Muscle layer of colon (tissue), 2 donors: Measurements from ENCODE around the gene PCDHB6.
"Not testable (repeated sequence)": the region's sequence is repeated elsewhere in the genome, so short reads cannot be mapped to it uniquely, and the experiment has no call there.

Experiments used
- H3K27ac ChIP-seq: one replicate; pipeline ENCODE4 v1.7.0; 2013; ENCODE audit warnings: low read depth, mild to moderate bottlenecking, low read length, moderate library complexity
- H3K27me3 ChIP-seq, 2 donors: one replicate each; pipeline ENCODE4 v1.7.0; 2013; ENCODE audit warnings: low read length in 2 of 2, mild to moderate bottlenecking in 2 of 2; ENCODE audit not compliant: insufficient read depth in 2 of 2, control insufficient read depth in 1 of 2
- H3K36me3 ChIP-seq: one replicate; pipeline ENCODE4 v1.7.0; 2013; ENCODE audit warnings: mild to moderate bottlenecking, low read length; ENCODE audit not compliant: insufficient read depth
- H3K4me1 ChIP-seq: one replicate; pipeline ENCODE4 v1.7.0; 2013; ENCODE audit warnings: mild to moderate bottlenecking, low read length; ENCODE audit not compliant: insufficient read depth
- H3K4me3 ChIP-seq, 2 donors: one replicate each; pipeline ENCODE4 v1.7.0; 2013; ENCODE audit warnings: low read length in 2 of 2, low read depth in 1 of 2, mild to moderate bottlenecking in 1 of 2, moderate library complexity in 1 of 2
- H3K9ac ChIP-seq: one replicate; pipeline ENCODE4 v1.7.0; 2013; ENCODE audit warnings: low read length
- H3K9me3 ChIP-seq: one replicate; pipeline ENCODE4 v1.7.0; 2013; ENCODE audit warnings: mild to moderate bottlenecking, low read length
- donor health status: abdominal sarcoma.
- donor health status: Adenocarcinoma of cecum.

PCDHB6 gene

DNA sequence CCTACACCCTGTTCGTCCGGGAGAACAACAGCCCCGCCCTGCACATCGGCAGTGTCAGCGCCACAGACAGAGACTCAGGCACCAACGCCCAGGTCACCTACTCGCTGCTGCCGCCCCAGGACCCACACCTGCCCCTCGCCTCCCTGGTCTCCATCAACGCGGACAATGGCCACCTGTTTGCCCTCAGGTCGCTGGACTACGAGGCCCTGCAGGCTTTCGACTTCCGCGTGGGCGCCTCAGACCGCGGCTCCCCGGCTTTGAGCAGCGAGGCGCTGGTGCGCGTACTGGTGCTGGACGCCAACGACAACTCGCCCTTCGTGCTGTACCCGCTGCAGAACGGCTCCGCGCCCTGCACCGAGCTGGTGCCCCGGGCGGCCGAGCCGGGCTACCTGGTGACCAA, 38.8 kb downstream of the PCDHB6 start:
- H3K27me3 ChIP-seq, H3K9ac ChIP-seq, H3K4me1 ChIP-seq, H3K36me3 ChIP-seq, H3K27ac ChIP-seq: not testable (repeated sequence)
- peaks cover 20% of the 10 kb centered on the region for H3K9me3 ChIP-seq
- peak overlapping the region in 1 of 2 donors; percentile 2 for H3K4me3 ChIP-seq

- not testable (repeated sequence) for H3K9ac ChIP-seq, H3K27ac ChIP-seq, H3K4me1 ChIP-seq, H3K4me3 ChIP-seq, H3K36me3 ChIP-seq, H3K27me3 ChIP-seq
- peaks cover 20% of the 10 kb centered on the region for H3K9me3 ChIP-seq
Observed at GRCh38 chr5:141189131-141189530, 39.3 kb downstream of the PCDHB6 start.

DNA sequence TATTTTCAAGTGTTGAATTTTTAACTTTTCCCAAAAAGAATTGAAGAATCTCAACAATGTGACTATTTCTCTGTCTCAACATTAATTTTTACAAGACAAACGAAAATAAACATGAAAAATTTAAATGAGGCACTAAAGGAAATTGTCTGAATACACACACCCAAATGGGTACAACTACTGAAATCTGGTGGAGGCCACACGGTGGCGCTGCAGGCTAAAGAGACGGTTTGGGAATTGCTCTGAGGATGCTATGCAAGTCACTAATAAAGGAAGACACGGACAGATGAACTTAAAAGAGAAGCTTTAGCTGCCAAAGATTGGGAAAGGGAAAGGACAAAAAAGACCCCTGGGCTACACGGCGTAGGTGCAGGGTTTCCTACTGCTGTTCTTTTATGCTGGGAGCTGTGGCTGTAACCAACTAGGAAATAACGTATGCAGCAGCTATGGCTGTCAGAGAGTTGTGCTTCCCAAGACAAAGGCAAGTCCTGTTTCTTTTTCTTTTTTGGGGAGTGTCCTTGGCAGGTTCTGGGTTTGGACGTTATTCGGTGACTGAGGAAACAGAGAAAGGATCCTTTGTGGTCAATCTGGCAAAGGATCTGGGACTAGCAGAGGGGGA, 42.4 kb downstream of the PCDHB6 start, which contains the start of gene PCDHB10:
Gene PCDHB10, plus strand, starts transcription at position 244 of the 616 bp plus-strand sequence. Its CDS starts 200 bp downstream, at position 444.
- no peak within 1 kb of the TSS for H3K9ac ChIP-seq
- no peaks in the 10 kb centered on the region for H3K4me1 ChIP-seq
- no peak within 1 kb of the TSS for H3K27ac ChIP-seq
- H3K9me3 ChIP-seq: peaks cover 13% of the 10 kb centered on the region
- H3K36me3 ChIP-seq: no peaks in the 10 kb centered on the region
- H3K27me3 ChIP-seq: no peaks in the 10 kb centered on the region
- peak within 1 kb of the TSS in 1 of 2 donors; percentile 33 for H3K4me3 ChIP-seq

- H3K9ac ChIP-seq, H3K4me3 ChIP-seq, H3K36me3 ChIP-seq, H3K4me1 ChIP-seq, H3K27me3 ChIP-seq, H3K27ac ChIP-seq: not testable (repeated sequence)
- peaks cover 29% of the 10 kb centered on the region for H3K9me3 ChIP-seq
Observed at GRCh38 chr5:141194332-141194731, 44.5 kb downstream of the PCDHB6 start.

GRCh38 chr5:141196363-141196762, 46.5 kb downstream of the PCDHB6 start:
- no peaks in the 10 kb centered on the region for H3K36me3 ChIP-seq
- no peak overlapping the region for H3K9ac ChIP-seq
- peaks cover 29% of the 10 kb centered on the region for H3K9me3 ChIP-seq
- H3K27me3 ChIP-seq: no peaks in the 10 kb centered on the region
- no peak overlapping the region for H3K27ac ChIP-seq
- H3K4me1 ChIP-seq: no peaks in the 10 kb centered on the region
- no peak overlapping the region for H3K4me3 ChIP-seq

DNA sequence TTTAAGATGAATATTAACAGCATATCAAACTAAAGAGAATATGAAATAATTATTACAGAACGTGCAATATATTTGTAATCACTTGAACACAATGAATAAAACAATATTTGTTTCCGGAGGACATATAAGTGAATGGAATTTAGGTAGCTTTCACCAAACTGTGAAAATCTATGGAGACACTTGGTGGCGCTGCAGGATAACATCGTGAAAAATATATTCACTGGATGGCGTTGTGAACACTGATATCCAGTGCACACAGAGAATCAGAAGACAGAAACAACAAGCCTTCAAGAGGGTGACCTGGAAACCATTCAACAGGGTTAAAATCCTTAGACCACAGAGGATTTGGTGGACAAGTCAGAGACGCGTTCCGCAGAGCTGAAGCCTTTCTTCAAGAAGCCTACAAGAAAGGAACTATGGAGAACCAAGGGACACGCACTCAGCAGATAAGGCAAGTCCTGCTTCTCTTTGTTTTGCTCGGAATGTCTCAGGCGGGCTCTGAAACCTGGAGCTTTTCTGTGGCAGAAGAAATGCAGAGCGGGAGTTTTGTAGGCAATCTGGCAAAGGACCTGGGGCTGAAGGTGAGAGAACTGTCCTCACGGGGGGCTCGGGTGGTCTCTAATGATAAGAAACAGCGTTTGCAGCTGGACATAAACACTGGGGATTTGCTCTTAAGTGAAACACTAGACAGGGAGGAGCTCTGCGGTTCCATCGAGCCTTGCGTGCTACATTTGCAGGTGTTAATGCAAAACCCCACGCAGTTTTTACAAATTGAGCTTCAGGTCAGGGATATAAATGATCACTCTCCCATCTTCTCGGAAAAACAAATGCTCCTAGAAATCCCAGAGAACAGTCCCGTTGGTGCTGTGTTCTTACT, 49.7 kb downstream of the PCDHB6 start, which contains the start of gene PCDHB11:
Gene PCDHB11, plus strand, starts transcription at position 269 of the 877 bp plus-strand sequence. Its CDS starts 148 bp downstream, at position 417.
- Histone ChIP-seq H3K36me3 (no peaks in the 10 kb centered on the region), H3K4me3 (peak within 1 kb of the TSS in 1 of 2 donors; percentile 41), H3K27ac (no peak within 1 kb of the TSS), H3K27me3 (no peaks in the 10 kb centered on the region), H3K9me3 (peaks cover 20% of the 10 kb centered on the region), H3K9ac (no peak within 1 kb of the TSS), H3K4me1 (no peaks in the 10 kb centered on the region)

GRCh38 chr5:141201126-141201525, 51.3 kb downstream of the PCDHB6 start:
- H3K4me1 ChIP-seq, H3K36me3 ChIP-seq, H3K4me3 ChIP-seq, H3K27ac ChIP-seq, H3K9ac ChIP-seq, H3K27me3 ChIP-seq: not testable (repeated sequence)
- peaks cover 22% of the 10 kb centered on the region for H3K9me3 ChIP-seq

GRCh38 chr5:141201646-141202045, 51.8 kb downstream of the PCDHB6 start:
- not testable (repeated sequence) for H3K9ac ChIP-seq, H3K4me1 ChIP-seq, H3K36me3 ChIP-seq, H3K4me3 ChIP-seq, H3K27ac ChIP-seq, H3K27me3 ChIP-seq
- peaks cover 27% of the 10 kb centered on the region for H3K9me3 ChIP-seq
